LNCAP (cell line): ENCODE data around the gene DYDC2.

Experiments used
- CTCF ChIP-seq: fragments of 450-650 bp; IDR thresholded peaks from 2 replicates; pipeline ENCODE4 v1.5.1; 2017; ENCODE audit warnings: mild to moderate bottlenecking

The DYDC2 gene

GRCh38 chr10:80322158-80322557, 34.4 kb upstream of the DYDC2 start:
- no peak for TF ChIP-seq CTCF

GRCh38 chr10:80322711-80323110, 33.9 kb upstream of the DYDC2 start:
- TF ChIP-seq CTCF, result no peak

GRCh38 chr10:80323311-80323710, 33.3 kb upstream of the DYDC2 start:
- no peak for TF ChIP-seq CTCF

- no peak for TF ChIP-seq CTCF
These were observed 32.5 kb upstream of the DYDC2 start for GRCh38 chr10:80324086-80324485.

GRCh38 chr10:80324891-80325364, 31.7 kb upstream of the DYDC2 start:
- TF ChIP-seq CTCF, result no peak

DNA sequence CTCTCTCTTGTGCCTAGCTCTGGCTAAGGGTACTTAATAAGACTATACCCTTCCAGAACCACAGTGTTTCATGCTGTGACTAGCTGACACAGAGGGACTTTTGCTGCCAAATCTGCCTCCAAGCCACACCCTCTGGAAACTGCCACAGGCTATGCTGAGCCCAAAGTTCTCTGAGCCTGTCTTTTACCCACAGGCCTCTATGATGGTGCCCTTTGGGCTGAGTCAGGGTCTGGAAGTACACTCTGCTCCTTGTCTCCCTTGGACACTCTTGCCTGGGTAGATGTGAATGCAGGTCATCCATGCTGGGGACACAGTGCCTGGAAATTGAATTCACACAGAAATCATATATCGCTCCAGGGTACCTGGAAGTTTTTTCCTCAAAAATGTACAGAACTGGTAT, 22.6 kb upstream of the DYDC2 start:
- no peak for TF ChIP-seq CTCF

- no peak for TF ChIP-seq CTCF
These were observed 12.3 kb upstream of the DYDC2 start for GRCh38 chr10:80344276-80344675.

- no peak for TF ChIP-seq CTCF
These were observed 11.7 kb upstream of the DYDC2 start for GRCh38 chr10:80344912-80345311.
